Cardiac muscle cell (in vitro differentiated cells and primary cell): Measurements from ENCODE around the gene LGALS12. TPM values are rescaled to one million over a fixed set of nuclear protein-coding genes. Genes with fewer than 3 reads are reported as not detected.

Source experiments
- DNase-seq, 2 donors: peaks; one replicate each; pipeline versions ENCODE4 v3.0.0 to v3.0.0-alpha.2; 2010 to 2017; ENCODE audit warnings: low read depth in 1 of 2, low spot score in 1 of 2
- H3K27ac ChIP-seq: fragments of 200-600 bp; sonication (generic); 2 replicates; pipeline ENCODE4 v1.5.1; 2016
- H3K27me3 ChIP-seq: fragments of 200-600 bp; sonication (generic); 2 replicates; pipeline ENCODE4 v1.6.0; 2016; ENCODE audit warnings: control low read depth
- H3K36me3 ChIP-seq: fragments of 200-600 bp; sonication (generic); 2 replicates; pipeline ENCODE4 v1.5.1; 2016; ENCODE audit warnings: control low read depth
- H3K4me1 ChIP-seq: fragments of 200-600 bp; sonication (generic); 2 replicates; pipeline ENCODE4 v1.8.1; 2017; ENCODE audit warnings: low read depth, mild to moderate bottlenecking, mixed run types
- H3K4me3 ChIP-seq: fragments of 200-600 bp; sonication (generic); 2 replicates; pipeline ENCODE4 v1.5.1; 2016; ENCODE audit warnings: mild to moderate bottlenecking
- H3K9me3 ChIP-seq: fragments of 200-600 bp; sonication (generic); 2 replicates; pipeline ENCODE4 v1.5.1; 2017; ENCODE audit warnings: low read depth, mild to moderate bottlenecking, control low read depth
- polyA plus RNA-seq: library from polyadenylated mRNA; unstranded; fragments of >200 nt; fragmentation: Nextera tagmentation; extraction: Ambion mirVana; gene quantifications from 2 replicates; pipeline ENCODE4 v1.2.1, GENCODE V29; 2016
- total RNA-seq: library from RNA; depleted of rRNA; stranded (reverse); fragments of >200 nt; gene quantifications from 2 replicates; pipeline ENCODE4 v1.2.3, GENCODE V29; 2016
- TF ChIP-seq, protein P1 (sequence below): IDR thresholded peaks from 2 replicates; pipeline ENCODE4 v1.5.1; 2012; ENCODE audit warnings: low read depth, mild to moderate bottlenecking, low read length

Gene LGALS12
- total and polyA plus RNA-seq, 2 experiments from 2014 or later = not detected

DNA sequence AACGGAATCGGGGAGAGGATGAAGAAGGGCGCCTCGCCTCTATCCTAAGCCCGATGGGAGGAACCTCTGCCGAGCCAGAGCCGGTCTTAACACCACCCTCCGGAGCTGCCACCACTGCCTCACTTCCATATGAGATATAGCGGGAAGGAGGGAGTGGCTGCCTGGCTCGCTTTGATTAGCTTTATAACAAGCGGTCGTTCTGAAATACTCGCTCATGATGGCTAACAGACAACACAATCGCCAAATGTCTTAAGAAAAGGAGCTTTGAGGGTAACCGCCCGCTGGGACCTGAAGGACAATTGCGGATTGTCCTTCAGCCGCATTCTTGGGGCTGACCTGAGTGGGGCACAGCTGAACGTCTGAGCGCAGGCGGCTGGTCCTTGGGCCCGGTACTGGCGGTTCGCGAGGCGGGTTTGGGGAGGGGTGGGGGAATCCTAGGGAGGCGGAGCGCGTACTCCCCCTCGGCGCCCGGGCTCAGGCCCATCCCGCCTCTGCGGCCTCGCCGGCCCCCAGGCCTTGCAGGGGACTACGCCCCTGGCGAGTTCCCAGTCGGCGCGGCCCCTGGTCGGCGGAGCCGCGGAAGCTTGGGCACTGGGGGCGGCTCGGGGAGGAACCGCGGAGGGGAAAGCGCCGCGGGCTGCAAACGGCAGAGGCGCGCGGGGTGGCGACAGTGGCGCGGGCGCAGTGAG lies 15.2 kb upstream of the LGALS12 start, which contains the start of gene PLAAT5:
TSS of gene PLAAT5 (minus strand) at position 617 of the 689 bp plus-strand sequence. CDS start at position 484, 133 bp downstream.
- H3K9me3 ChIP-seq = no peaks in the 10 kb centered on the region
- TF ChIP-seq, protein P1, sequence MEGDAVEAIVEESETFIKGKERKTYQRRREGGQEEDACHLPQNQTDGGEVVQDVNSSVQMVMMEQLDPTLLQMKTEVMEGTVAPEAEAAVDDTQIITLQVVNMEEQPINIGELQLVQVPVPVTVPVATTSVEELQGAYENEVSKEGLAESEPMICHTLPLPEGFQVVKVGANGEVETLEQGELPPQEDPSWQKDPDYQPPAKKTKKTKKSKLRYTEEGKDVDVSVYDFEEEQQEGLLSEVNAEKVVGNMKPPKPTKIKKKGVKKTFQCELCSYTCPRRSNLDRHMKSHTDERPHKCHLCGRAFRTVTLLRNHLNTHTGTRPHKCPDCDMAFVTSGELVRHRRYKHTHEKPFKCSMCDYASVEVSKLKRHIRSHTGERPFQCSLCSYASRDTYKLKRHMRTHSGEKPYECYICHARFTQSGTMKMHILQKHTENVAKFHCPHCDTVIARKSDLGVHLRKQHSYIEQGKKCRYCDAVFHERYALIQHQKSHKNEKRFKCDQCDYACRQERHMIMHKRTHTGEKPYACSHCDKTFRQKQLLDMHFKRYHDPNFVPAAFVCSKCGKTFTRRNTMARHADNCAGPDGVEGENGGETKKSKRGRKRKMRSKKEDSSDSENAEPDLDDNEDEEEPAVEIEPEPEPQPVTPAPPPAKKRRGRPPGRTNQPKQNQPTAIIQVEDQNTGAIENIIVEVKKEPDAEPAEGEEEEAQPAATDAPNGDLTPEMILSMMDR = no peak
- H3K27me3 ChIP-seq = peaks cover 28% of the 10 kb centered on the region
- H3K4me1 ChIP-seq = peaks cover 7% of the 10 kb centered on the region
- no peak within 1 kb of the TSS for H3K27ac ChIP-seq
- H3K4me3 ChIP-seq = peak within 1 kb of the TSS; percentile 28
- no peaks in the 10 kb centered on the region for H3K36me3 ChIP-seq
- DNase-seq = peak; percentile 50 to 81

DNA sequence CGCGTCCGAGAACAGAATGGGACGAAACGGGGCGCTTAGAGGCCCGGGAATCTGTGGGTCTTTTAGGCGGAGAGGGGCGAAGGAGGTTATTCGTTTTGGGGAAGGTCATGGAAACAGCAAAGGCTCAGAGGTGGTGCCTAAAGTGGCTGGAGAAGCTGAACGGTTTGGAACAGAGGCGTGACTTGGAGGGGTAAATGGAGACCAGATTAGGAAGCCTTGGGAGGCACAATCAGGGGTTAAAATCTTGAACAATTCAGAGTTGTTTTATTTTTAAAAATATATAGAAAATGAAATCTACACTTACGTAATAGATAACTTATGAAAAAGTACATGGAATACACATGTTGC lies 14.7 kb upstream of the LGALS12 start:
- Histone ChIP-seq H3K4me3 (peak overlapping the region; percentile 28), H3K27me3 (peaks cover 28% of the 10 kb centered on the region), H3K4me1 (peaks cover 7% of the 10 kb centered on the region), H3K27ac (no peak overlapping the region), H3K9me3 (no peaks in the 10 kb centered on the region), H3K36me3 (no peaks in the 10 kb centered on the region)
- TF ChIP-seq, protein P1 = no peak
- DNase-seq = no peak

DNA sequence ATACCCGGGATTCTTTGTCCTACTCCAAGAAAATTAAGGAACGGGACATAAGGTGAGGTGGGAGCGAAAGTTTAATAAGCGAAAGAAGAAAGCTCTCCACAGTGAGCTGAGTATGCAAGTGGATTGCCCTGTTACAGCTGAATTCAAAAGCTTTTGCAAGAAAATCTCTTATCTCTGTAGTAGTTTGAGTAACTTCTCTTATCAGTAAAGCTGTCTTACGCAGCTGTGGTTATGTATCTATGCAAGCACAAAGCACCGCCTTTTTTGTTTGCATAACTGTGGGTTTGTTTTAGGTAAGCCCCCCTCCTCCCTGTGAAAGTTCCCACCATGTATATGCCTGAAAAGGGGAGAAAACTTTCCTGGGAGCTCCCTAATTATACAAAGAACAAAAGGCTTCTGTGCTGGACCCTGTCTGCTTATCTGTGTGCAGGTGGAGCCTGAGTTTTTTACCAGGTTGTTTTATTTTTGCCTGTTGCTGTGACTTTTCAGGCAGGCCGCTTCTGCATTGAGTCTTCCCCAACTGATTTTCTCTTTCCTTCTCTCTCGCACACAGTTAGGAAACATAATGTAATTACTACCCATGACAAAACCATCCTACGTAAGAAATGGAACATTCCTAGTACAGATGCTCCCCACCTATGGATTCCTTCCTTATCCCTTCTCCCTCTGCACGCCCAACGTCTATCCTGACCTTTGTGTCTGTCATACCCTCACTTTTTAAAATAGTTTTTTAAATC lies 14.1 kb upstream of the LGALS12 start:
- TF ChIP-seq, protein P1 = no peak
- H3K9me3 ChIP-seq = no peaks in the 10 kb centered on the region
- no peaks in the 10 kb centered on the region for H3K36me3 ChIP-seq
- H3K27me3 ChIP-seq = peaks cover 28% of the 10 kb centered on the region
- H3K27ac ChIP-seq = no peak overlapping the region
- H3K4me1 ChIP-seq = peaks cover 7% of the 10 kb centered on the region
- peak in 1 of 2 donors; percentile 96 for DNase-seq
- peak overlapping the region; percentile 28 for H3K4me3 ChIP-seq

DNA sequence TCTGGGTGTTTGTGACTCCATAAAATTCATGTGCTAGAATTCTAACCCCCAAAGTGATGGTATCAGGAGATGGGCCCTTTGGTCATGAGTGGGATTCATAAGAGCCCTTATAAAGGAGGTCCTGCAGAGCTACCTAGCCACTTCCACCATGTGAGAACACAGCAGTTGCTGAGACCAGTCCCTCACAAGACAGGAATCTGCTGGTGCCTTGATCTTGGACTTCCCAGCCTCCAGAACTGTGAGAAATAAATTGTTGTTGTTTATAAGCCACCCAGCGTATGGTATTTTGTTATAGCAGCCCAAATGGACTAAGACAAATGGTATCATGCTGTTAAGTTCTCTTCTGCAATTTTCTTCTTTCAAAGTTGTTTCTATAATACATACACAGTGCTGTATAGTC lies 13.4 kb upstream of the LGALS12 start:
- no peaks in the 10 kb centered on the region for H3K9me3 ChIP-seq

DNA sequence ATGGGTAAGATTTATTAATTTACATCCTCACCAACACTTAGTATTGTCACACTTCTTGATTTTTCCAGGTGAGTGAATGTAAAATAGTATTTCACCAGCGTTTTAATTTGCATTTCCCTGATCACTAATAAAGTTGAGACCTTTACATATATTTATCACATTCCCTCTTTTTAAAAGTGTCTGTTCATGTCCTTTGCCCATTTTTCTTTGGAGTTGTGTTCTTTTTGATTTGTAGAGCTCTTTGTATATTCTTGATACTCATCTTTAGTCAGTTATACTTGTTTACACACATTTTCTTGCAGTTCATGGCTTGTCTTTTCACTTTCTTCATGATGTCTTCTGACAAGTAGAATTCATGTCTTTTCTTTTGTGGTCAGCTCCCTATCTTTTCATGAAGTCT lies 12.8 kb upstream of the LGALS12 start:
- Histone ChIP-seq H3K4me1 (peaks cover 7% of the 10 kb centered on the region), H3K9me3 (no peaks in the 10 kb centered on the region), H3K27me3 (peaks cover 28% of the 10 kb centered on the region), H3K4me3 (no peak overlapping the region), H3K27ac (no peak overlapping the region), H3K36me3 (no peaks in the 10 kb centered on the region)
- no peak for DNase-seq
- TF ChIP-seq, protein P1 = no peak

More for the DNA sequence above, 13.4 kb upstream of the LGALS12 start:
- H3K27ac ChIP-seq = no peak overlapping the region
- TF ChIP-seq, protein P1 = no peak
- peaks cover 7% of the 10 kb centered on the region for H3K4me1 ChIP-seq
- H3K36me3 ChIP-seq = no peaks in the 10 kb centered on the region
- DNase-seq = no peak
- no peak overlapping the region for H3K4me3 ChIP-seq
- peaks cover 28% of the 10 kb centered on the region for H3K27me3 ChIP-seq
